Gastroesophageal sphincter (tissue), 4 donors: ENCODE data around the gene MAN1A2. TPM values are rescaled to one million over a fixed set of nuclear protein-coding genes. Genes with fewer than 3 reads are reported as not detected.
A peak's percentile ranks its signal among the peaks of the same experiment; 100 is the strongest.

Experiments
- ATAC-seq: fragments of 150-250 bp; one replicate; pipeline ENCODE4 v1.9.1; 2016; ENCODE audit warnings: mild to moderate bottlenecking, moderate library complexity
- H3K27ac ChIP-seq, 4 donors: fragments of 200-600 bp; sonication (generic) in 3 of 4; 1 replicate in 3 of 4; 2 replicates in 1 of 4; pipeline ENCODE4 v1.5.1; 2016 to 2019
- H3K27me3 ChIP-seq: fragments of 200-600 bp; sonication (generic); one replicate; pipeline ENCODE4 v1.5.1; 2019
- H3K36me3 ChIP-seq, 2 donors: fragments of 200-600 bp; sonication (generic); one replicate each; pipeline ENCODE4 v1.5.1; 2019; ENCODE audit warnings: control low read depth in 1 of 2
- H3K4me1 ChIP-seq, 3 donors: fragments of 200-600 bp; sonication (generic); 1 replicate in 2 of 3; 2 replicates in 1 of 3; pipeline ENCODE4 v1.5.1; 2016 to 2019; ENCODE audit warnings: control low read depth in 2 of 3
- H3K4me3 ChIP-seq, 2 donors: fragments of 200-600 bp; sonication (generic); one replicate each; pipeline ENCODE4 v1.5.1; 2019; ENCODE audit warnings: mild to moderate bottlenecking in 1 of 2, moderate library complexity in 1 of 2
- H3K9me3 ChIP-seq, 3 donors: fragments of 200-600 bp; sonication (generic); one replicate each; pipeline ENCODE4 v1.5.1; 2017 to 2019; ENCODE audit warnings: control low read depth in 2 of 3
- EP300 ChIP-seq: sonication (generic); formaldehyde crosslinking; IDR thresholded peaks from one replicate; pipeline ENCODE4 v1.6.1; 2017; ENCODE audit warnings: antibody characterized with exemption, mild to moderate bottlenecking
- POLR2A ChIP-seq, 2 donors: fragments of 450-650 bp; IDR thresholded peaks; one replicate each; pipeline ENCODE4 v1.6.1; 2017; ENCODE audit warnings: antibody characterized with exemption in 2 of 2, mild to moderate bottlenecking in 2 of 2, moderate library complexity in 1 of 2
- POLR2AphosphoS5 ChIP-seq: sonication (generic); formaldehyde crosslinking; IDR thresholded peaks from one replicate; pipeline ENCODE4 v1.6.1; 2017; ENCODE audit warnings: antibody characterized with exemption
- WGBS, 2 donors: methylation state at CpG; one replicate each; pipeline ENCODE4 v1.1.5; 2018; ENCODE audit warnings: low coverage in 1 of 2; 5-methylcytosine and 5-hydroxymethylcytosine counted together
- total RNA-seq, 4 donors: library from RNA; depleted of rRNA; stranded (reverse); fragments of >200 nt; gene quantifications; one replicate each; pipeline ENCODE4 v1.1.0, GENCODE V29; 2016
- TF ChIP-seq, protein P1 (sequence below), 4 experiments: fragments of 200-600 bp in 2 of 4; fragments of 450-650 bp in 2 of 4; sonication (generic) in 1 of 4; IDR thresholded peaks; one replicate each; pipeline ENCODE4 v1.5.1; 2017 to 2019; ENCODE audit warnings: antibody characterized with exemption in 4 of 4, mild to moderate bottlenecking in 2 of 4, moderate library complexity in 2 of 4

Gene MAN1A2
- 10 to 100 TPM; 42.5 to 62.4 (median 52.3) TPM for total RNA-seq

DNA sequence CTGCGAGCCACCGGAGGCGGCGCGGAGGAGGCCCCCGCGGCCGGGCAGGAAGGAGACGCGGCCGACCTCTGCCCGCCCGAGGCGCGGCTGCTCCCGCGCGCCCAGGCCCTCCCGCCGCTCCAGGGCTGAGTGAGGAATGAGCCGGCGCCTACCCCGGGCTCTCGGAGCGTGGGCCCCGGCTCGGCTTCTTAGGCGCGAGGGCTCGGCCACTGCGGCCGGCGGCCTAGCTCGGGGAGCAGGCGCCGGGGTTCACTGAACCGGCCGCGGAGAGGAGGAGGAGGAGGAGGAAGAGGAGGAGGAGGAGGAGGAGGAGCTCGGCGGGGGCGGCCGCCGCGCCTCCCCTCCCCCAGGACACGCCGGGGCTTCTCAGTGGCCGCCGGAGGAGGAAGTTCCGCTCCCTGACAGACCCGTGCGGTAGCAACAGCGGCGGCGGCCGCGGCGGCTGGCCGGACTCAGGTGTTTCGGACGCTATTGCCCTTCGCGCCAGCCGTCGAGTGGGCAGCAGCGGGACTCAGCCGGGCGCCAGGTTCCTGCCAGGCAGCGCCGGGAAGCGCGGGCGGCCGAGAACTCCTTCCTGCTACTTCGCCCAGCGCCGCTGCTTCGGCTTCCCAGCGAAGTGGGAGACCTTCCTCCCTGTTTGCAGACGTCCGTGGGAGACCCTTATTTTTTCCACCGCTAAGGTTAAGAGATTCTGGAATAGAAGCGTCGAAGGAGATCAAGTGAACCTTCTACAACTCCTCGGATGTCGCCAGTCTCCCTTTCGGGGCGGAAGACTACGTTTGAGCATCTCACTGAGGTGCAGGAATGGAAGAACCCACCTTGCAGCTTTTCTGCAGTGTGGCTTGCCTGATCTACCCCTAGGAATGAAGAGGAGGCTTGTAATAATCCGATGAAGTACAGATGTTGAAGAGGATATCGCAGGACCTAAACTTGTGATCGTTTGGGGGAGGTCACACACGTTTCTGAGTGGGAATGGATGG is at the start of gene MAN1A2:
Gene MAN1A2 (plus strand): TSS at position 404 of the 980 bp plus-strand sequence. CDS start 735 bp downstream, outside the sequence.
- H3K27me3 ChIP-seq: no peaks in the 10 kb centered on the region
- no peaks in the 10 kb centered on the region for H3K9me3 ChIP-seq
- H3K36me3 ChIP-seq: no peaks in the 10 kb centered on the region
- H3K4me3 ChIP-seq: peak within 1 kb of the TSS; percentile 81 to 94
- peak within 1 kb of the TSS; percentile 85 to 99 (median 95) for H3K27ac ChIP-seq
- WGBS, 2 donors: 0 to 2% methylated on average over 9 to 17 of the region's 93 CpGs
- ATAC-seq: peak; percentile 89
- H3K4me1 ChIP-seq: peaks cover 4 to 62% (median 21%) of the 10 kb centered on the region in 3 donors
- peak; percentile 60 to 85 for TF ChIP-seq POLR2A (IDR thresholded peaks at IDR 0.05)
- TF ChIP-seq, protein P1, sequence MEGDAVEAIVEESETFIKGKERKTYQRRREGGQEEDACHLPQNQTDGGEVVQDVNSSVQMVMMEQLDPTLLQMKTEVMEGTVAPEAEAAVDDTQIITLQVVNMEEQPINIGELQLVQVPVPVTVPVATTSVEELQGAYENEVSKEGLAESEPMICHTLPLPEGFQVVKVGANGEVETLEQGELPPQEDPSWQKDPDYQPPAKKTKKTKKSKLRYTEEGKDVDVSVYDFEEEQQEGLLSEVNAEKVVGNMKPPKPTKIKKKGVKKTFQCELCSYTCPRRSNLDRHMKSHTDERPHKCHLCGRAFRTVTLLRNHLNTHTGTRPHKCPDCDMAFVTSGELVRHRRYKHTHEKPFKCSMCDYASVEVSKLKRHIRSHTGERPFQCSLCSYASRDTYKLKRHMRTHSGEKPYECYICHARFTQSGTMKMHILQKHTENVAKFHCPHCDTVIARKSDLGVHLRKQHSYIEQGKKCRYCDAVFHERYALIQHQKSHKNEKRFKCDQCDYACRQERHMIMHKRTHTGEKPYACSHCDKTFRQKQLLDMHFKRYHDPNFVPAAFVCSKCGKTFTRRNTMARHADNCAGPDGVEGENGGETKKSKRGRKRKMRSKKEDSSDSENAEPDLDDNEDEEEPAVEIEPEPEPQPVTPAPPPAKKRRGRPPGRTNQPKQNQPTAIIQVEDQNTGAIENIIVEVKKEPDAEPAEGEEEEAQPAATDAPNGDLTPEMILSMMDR (IDR thresholded peaks at IDR 0.05): peak in 2 of 4 experiments; percentile 18 to 22
- peak; percentile 60 for TF ChIP-seq POLR2AphosphoS5
- no peak for TF ChIP-seq EP300

DNA sequence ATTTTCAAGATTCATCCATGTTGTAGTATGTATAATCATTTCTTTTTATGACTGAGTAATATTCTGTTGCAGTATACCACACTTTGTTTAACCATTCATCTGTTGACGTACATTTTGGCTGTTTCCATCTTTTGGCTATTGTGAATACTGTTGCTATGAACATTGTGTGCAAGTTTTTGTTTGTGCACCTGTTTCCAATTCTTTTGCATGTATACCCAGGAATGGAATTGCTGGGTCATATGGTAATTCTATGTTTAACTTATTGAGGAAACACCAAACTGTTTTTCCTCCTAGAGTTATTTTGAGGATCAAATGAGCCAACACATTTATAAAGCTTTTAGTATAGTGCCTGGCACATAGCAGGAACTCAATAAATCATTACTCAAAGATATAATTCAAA is 49.2 kb upstream of the MAN1A2 start:
- ATAC-seq: no peak
- TF ChIP-seq, protein P1 (IDR thresholded peaks at IDR 0.05): no peak
- TF ChIP-seq POLR2A (IDR thresholded peaks at IDR 0.05) (no peak), POLR2AphosphoS5 (no peak), EP300 (no peak)
- H3K36me3 ChIP-seq: no peaks in the 10 kb centered on the region
- WGBS, 2 donors: 88 to 90% methylated on average over 1 of the region's 1 CpG
- no peaks in the 10 kb centered on the region for H3K27me3 ChIP-seq
- H3K27ac ChIP-seq: no peak overlapping the region
- no peaks in the 10 kb centered on the region for H3K9me3 ChIP-seq
- no peaks in the 10 kb centered on the region for H3K4me1 ChIP-seq
- H3K4me3 ChIP-seq: no peak overlapping the region

DNA sequence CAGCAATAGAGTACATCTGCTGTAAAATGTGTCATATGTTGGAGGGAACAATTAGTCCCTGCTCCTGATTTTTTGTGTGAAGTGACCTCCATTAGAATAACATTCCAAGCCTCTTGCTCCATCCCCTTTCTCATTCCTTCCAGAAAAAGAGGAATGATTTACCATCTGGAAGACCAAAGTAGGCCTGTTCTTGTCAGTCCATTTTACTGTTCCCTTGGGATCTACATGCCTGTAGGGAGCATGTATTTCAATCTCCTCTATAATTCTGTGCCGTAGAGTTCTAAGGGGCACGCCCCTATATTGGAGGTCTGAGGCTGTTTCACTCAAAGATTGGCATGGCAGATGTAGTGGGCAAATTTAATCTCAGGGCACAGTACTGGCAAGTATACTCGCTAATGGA is 48.8 kb upstream of the MAN1A2 start:
- no peaks in the 10 kb centered on the region for H3K27me3 ChIP-seq
- 82% methylated on average over 3 of the region's 3 CpGs; no CpG with 5 or more reads in 1 of the 2 donors for WGBS, 2 donors
- H3K36me3 ChIP-seq: no peaks in the 10 kb centered on the region
- no peak overlapping the region for H3K4me3 ChIP-seq
- ATAC-seq: no peak
- no peak overlapping the region for H3K27ac ChIP-seq
- no peaks in the 10 kb centered on the region for H3K9me3 ChIP-seq
- H3K4me1 ChIP-seq: no peaks in the 10 kb centered on the region
- TF ChIP-seq, protein P1 (IDR thresholded peaks at IDR 0.05): no peak
- TF ChIP-seq POLR2A (IDR thresholded peaks at IDR 0.05): no peak
- TF ChIP-seq POLR2AphosphoS5: no peak
- TF ChIP-seq EP300: no peak

DNA sequence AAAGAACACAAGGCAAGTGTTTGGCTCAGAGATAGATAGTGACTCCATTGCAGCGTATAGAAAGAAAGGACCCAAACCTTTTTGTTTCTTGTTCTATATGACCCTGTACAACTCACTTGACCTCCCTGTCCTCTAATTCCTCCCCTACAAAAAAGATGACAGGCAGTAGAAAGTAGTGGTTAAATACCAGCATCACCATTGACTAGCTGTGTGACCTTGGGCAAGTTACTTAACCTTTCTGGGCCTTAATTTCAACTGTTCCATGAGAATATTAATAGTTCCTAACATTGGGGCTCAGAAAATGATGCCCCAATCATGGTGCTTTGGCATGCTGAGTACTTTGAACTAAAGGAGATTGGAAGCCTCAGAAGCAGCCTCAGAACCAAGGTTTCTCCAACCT is 46.7 kb upstream of the MAN1A2 start:
- WGBS, 2 donors: 100% methylated on average over 1 of the region's 1 CpG
- no peak overlapping the region for H3K27ac ChIP-seq
- no peak overlapping the region for H3K4me3 ChIP-seq
- no peaks in the 10 kb centered on the region for H3K36me3 ChIP-seq
- no peak for TF ChIP-seq POLR2AphosphoS5
- TF ChIP-seq EP300: no peak
- no peak for TF ChIP-seq POLR2A (IDR thresholded peaks at IDR 0.05)
- TF ChIP-seq, protein P1 (IDR thresholded peaks at IDR 0.05): no peak
- H3K9me3 ChIP-seq: no peaks in the 10 kb centered on the region
- no peak for ATAC-seq
- H3K27me3 ChIP-seq: no peaks in the 10 kb centered on the region
- no peaks in the 10 kb centered on the region for H3K4me1 ChIP-seq
